Right hindlimb (tissue), 1 donor: ENCODE results near the gene GTF2A1.

Experiments used
- DNase-seq: peaks from one replicate; pipeline ENCODE4 v3.0.0-alpha.2; 2018

GTF2A1 gene

GRCh38 chr14:81129242-81129641 is 91.5 kb downstream of the GTF2A1 start:
- no peak for DNase-seq

- DNase-seq, result no peak
These were observed 93.0 kb downstream of the GTF2A1 start for GRCh38 chr14:81127785-81128184.

DNA sequence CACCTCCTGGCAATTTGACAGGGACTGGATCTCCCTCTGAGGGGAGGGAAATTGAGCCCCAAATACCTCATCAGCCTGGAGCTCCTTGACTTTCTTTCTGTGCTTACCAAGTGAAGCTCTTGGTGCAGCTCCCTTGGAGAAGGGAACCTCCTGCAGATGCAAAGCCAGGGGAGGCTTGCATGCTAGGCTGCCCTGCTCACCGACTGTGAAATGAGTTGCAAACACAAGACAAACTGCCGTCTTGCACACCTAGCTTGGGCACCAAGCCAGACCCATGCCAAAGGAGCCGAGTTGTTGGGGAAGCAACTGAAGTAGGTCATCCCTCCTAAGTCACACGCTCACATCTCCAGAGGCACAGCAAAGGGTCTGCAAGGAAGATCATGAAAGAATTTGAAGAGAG is 95.2 kb downstream of the GTF2A1 start:
- DNase-seq, result no peak
